Mammary epithelial cell (primary cell): Measurements from ENCODE around the gene CCL25.

ENCODE experiments used
- CTCF ChIP-seq, 2 donors: IDR thresholded peaks in 1 of 2; conservative IDR thresholded peaks in 1 of 2; 2 replicates each; pipeline ENCODE4 v1.5.1; 2011 to 2012; ENCODE audit warnings: inconsistent platforms in 2 of 2, low read length in 2 of 2, mild to moderate bottlenecking in 2 of 2, control low read depth in 1 of 2, low read depth in 1 of 2; ENCODE audit not compliant: insufficient read depth in 1 of 2; ENCODE audit errors: extremely low read depth in 1 of 2
- EZH2 ChIP-seq: IDR thresholded peaks from 2 replicates; pipeline ENCODE4 v1.6.1; 2012; ENCODE audit warnings: low read length, inconsistent platforms, borderline replicate concordance

- TF ChIP-seq EZH2: no peak
- no peak for TF ChIP-seq CTCF (conservative IDR thresholded peaks at IDR 0.05 in 1 of 2, IDR thresholded peaks at IDR 0.05 in 1 of 2; ENCODE audit: extremely low read depth in 1 of 2, insufficient read depth in 1 of 2, low read depth in 1 of 2, low read length in 2 of 2)
These were observed 11.0 kb upstream of the CCL25 start for GRCh38 chr19:8041531-8041931.
